ENCODE data around the gene CLASP1. TPM values are rescaled to one million over a fixed set of nuclear protein-coding genes. Genes with fewer than 3 reads are reported as not detected.

Gene CLASP1
- total RNA-seq, 1 donor from 2014 or later, result 69.3 TPM

GRCh38 chr2:121363632-121364420 is 285.4 kb downstream of the CLASP1 start:
- no peaks in the 10 kb centered on the region for H3K9me3 Mint-ChIP-seq
- H3K36me3 Mint-ChIP-seq (ENCODE audit: low read depth), result peaks cover 52% of the 10 kb centered on the region
- peaks cover 2% of the 10 kb centered on the region for H3K4me1 Mint-ChIP-seq
- no peak for DNase-seq
- no peak overlapping the region for H3K4me3 Mint-ChIP-seq
- intact Hi-C loops (cut with micrococcal nuclease), result no loop called here
- H3K27me3 Mint-ChIP-seq, result no peaks in the 10 kb centered on the region
- H3K27ac Mint-ChIP-seq, result no peak overlapping the region

DNA sequence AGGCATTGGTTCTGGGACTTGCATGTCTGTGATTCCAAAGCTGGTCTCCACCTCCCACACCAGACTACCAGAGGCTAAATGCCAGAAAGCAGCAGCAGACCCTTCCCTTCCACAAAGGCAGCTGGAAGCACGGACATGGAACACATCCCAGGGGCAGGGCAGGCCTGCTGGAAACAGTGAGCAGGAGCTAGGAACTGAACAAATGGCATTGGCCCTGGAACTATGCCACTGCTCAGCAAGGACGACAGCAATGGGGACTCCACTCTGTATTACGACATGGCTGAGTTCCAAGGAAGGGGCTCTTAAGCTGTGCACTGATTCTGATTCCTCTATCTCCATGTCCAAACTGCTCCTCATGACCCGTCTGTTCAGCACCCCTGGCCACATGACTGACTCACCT is 286.5 kb downstream of the CLASP1 start:
- Mint-ChIP-seq H3K9me3 (no peaks in the 10 kb centered on the region), H3K4me1 (peaks cover 2% of the 10 kb centered on the region), H3K36me3 (ENCODE audit: low read depth) (peaks cover 48% of the 10 kb centered on the region), H3K27me3 (no peaks in the 10 kb centered on the region), H3K27ac (no peak overlapping the region), H3K4me3 (no peak overlapping the region)
- intact Hi-C loops (cut with micrococcal nuclease), result no loop called here
- no peak for DNase-seq

DNA sequence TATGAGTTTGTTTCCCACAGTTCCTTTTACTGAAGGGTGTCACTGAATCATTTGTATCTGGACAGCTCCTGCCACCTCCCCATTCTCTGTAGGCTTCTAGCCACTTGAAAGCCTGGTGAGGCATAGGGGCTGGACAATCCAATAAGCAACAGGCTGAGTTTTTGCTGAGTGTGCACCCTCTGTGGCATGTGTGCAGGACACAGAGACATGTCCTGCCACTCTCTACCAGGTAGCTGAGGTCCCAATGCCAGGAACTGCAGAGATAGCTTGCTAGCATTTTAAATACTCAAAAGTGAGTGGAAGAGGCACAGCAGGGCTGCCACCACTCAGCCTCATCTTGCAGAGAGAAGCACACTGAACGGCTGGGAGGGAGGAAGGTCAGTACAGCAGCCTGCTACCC is 287.0 kb downstream of the CLASP1 start:
- intact Hi-C loops (cut with micrococcal nuclease), result no loop called here
- H3K9me3 Mint-ChIP-seq, result no peaks in the 10 kb centered on the region
- peaks cover 2% of the 10 kb centered on the region for H3K4me1 Mint-ChIP-seq
- H3K4me3 Mint-ChIP-seq, result no peak overlapping the region
- no peak overlapping the region for H3K27ac Mint-ChIP-seq
- H3K36me3 Mint-ChIP-seq (ENCODE audit: low read depth), result peaks cover 44% of the 10 kb centered on the region
- DNase-seq, result no peak
- H3K27me3 Mint-ChIP-seq, result no peaks in the 10 kb centered on the region

GRCh38 chr2:121360566-121361300 is 288.5 kb downstream of the CLASP1 start:
- intact Hi-C loops (cut with micrococcal nuclease), result no loop called here
- Mint-ChIP-seq H3K27ac (no peak overlapping the region), H3K9me3 (no peaks in the 10 kb centered on the region), H3K4me3 (no peak overlapping the region), H3K36me3 (ENCODE audit: low read depth) (peaks cover 47% of the 10 kb centered on the region), H3K27me3 (no peaks in the 10 kb centered on the region), H3K4me1 (peaks cover 3% of the 10 kb centered on the region)
- no peak for DNase-seq

DNA sequence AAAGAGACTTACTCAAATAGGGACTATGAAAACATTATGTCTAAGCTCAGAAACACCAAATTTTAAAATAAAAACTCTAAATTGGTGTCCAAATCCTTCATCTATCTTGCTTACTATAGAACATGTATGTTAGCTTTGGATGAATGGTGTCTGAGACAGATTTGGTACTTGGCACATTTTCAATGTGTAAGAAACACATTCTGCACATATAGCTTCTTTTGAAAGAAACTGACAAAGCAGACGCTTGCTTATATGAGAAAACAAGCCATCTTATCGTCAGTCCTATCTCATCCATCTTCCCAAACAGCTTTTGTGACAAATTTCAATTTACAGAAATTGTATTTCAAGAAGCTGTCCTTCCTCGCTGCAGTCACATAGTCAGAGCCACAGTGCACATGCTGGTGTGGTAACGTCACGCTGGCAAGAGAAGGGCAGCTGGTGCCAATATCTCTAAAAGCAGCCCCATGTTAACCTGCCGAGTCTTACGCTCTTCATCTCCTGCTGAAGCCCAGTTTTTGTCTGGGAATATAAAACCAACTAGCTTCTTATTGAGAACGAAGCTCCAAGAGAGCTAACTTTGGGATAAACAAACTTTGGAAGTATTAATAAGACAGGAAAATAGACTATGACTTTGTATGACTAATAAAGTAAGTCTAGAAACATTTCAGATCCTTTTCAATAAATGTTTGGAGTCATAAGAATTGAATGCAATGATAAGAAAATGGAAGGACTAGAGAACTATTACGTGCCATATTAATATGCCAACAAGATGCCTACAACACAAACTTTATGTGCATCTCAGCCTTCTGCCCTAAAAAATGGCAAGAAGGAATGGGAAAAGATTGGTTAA is 289.3 kb downstream of the CLASP1 start:
- no peak for DNase-seq
- Mint-ChIP-seq H3K9me3 (no peaks in the 10 kb centered on the region), H3K27ac (no peak overlapping the region), H3K36me3 (ENCODE audit: low read depth) (peaks cover 40% of the 10 kb centered on the region), H3K4me1 (peaks cover 3% of the 10 kb centered on the region), H3K27me3 (no peaks in the 10 kb centered on the region), H3K4me3 (no peak overlapping the region)
- intact Hi-C loops (cut with micrococcal nuclease), result loop anchor here (10.0 kb wide), 1 partner anchor 275 kb away; no protein-coding TSS in a partner anchor

DNA sequence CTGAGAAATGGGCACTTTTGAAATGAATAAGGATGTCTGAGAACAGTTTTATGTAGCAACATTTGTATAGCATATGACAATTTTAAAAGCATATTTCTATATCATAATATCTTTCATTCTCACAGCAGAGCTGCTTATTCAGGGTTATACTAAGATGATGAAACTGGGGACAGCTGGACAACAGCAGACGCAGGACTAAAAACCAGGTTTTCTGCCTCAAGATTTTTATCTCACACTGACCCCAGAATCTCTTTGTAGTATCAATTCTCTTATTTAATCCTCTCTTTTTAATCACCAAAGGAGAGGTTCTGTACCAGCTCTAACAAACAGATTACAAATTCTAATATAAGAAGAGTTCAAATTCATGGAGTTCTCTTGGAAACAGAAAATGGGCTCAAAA is 290.1 kb downstream of the CLASP1 start:
- peaks cover 44% of the 10 kb centered on the region for H3K36me3 Mint-ChIP-seq (ENCODE audit: low read depth)
- H3K27ac Mint-ChIP-seq, result no peak overlapping the region
- no peaks in the 10 kb centered on the region for H3K27me3 Mint-ChIP-seq
- peaks cover 3% of the 10 kb centered on the region for H3K4me1 Mint-ChIP-seq
- no peaks in the 10 kb centered on the region for H3K9me3 Mint-ChIP-seq
- no peak overlapping the region for H3K4me3 Mint-ChIP-seq
- intact Hi-C loops (cut with micrococcal nuclease), result loop anchor here (10.0 kb wide), 1 partner anchor 274 kb away; no protein-coding TSS in a partner anchor
- DNase-seq, result no peak

DNA sequence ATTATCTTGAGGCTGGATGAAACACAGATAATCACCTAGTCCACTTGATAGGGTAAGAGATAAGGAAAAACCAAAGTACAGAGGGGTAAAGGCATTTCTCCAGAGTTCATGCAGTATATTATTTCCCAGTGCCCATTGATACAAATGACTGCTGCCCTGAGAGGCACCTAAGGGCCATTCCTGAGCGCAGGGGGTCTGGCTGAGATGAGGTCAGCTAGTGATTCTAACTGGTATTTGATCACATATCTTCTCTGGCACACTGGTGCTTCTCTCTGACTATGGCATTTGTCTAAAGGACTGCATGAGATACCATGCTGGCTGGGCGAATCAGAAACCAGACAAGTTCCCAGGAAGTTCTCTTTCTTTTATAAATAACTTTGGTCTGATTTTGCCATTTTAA is 291.0 kb downstream of the CLASP1 start:
- intact Hi-C loops (cut with micrococcal nuclease), result loop anchor here (10.0 kb wide), 1 partner anchor 273 kb away; no protein-coding TSS in a partner anchor
- peaks cover 50% of the 10 kb centered on the region for H3K36me3 Mint-ChIP-seq (ENCODE audit: low read depth)
- H3K4me3 Mint-ChIP-seq, result no peak overlapping the region
- H3K27ac Mint-ChIP-seq, result no peak overlapping the region
- DNase-seq, result no peak
- no peaks in the 10 kb centered on the region for H3K9me3 Mint-ChIP-seq
- H3K27me3 Mint-ChIP-seq, result no peaks in the 10 kb centered on the region
- H3K4me1 Mint-ChIP-seq, result peaks cover 3% of the 10 kb centered on the region

DNA sequence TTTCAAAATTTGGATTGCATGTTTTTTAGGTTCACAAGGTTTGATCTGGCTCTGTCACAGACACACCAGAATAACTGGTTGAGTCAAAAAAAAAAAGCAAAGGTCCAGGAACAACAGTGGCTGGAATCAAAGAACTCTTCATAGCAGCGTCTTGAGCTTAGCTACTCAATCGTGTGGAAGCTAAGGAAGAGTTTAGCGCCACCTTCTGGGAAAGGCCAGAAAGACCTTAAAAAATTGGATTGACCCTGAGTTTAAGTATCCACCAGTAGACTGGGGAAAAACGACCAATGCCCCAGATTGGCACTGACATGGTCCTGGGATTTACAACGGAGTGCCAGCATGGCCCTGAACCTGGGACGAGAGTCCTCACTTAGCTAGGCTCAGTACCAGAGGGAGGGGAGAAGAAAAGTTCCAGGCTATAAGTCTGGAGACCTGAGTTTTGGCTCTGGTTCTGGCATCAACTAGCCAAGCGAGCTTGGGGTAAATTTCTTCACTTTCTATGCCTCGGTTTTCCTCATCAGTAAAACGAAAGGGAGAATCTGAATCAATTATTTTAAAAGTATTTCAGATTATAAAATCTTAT is 293.1 kb downstream of the CLASP1 start:
- intact Hi-C loops (cut with micrococcal nuclease), result loop anchor here (10.0 kb wide), 1 partner anchor 271 kb away; no protein-coding TSS in a partner anchor
- Mint-ChIP-seq H3K4me3 (no peak overlapping the region), H3K36me3 (ENCODE audit: low read depth) (peaks cover 35% of the 10 kb centered on the region), H3K9me3 (no peaks in the 10 kb centered on the region), H3K27ac (no peak overlapping the region), H3K4me1 (peaks cover 1% of the 10 kb centered on the region), H3K27me3 (no peaks in the 10 kb centered on the region)
- peak; percentile 75 for DNase-seq

DNA sequence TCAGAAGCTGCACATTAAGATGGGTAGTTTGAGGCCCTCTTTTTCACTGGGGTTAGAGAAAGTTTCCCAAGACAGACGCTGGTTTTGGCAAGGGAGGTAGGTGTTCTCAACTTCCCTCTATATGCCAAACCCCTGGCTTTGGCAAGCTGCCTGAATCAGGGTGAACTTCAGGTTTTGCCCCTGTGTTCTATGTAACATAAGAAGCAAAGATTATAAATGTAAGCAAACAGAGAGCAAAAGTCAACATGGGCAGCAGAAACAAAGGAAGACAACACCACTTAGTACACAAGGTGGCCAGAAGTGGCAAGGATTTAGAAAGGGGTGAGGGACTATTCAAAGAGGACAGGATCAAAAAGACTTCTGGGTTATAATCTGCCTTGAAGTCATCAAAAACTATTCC is 293.8 kb downstream of the CLASP1 start:
- intact Hi-C loops (cut with micrococcal nuclease), result loop anchor here (10.0 kb wide), 1 partner anchor 271 kb away; no protein-coding TSS in a partner anchor
- Mint-ChIP-seq H3K9me3 (no peaks in the 10 kb centered on the region), H3K4me1 (peaks cover 1% of the 10 kb centered on the region), H3K27ac (no peak overlapping the region), H3K27me3 (no peaks in the 10 kb centered on the region), H3K36me3 (ENCODE audit: low read depth) (peaks cover 38% of the 10 kb centered on the region), H3K4me3 (no peak overlapping the region)
- no peak for DNase-seq

GRCh38 chr2:121351521-121352318 is 297.5 kb downstream of the CLASP1 start:
- H3K4me1 Mint-ChIP-seq, result peaks cover 1% of the 10 kb centered on the region
- DNase-seq, result no peak
- intact Hi-C loops (cut with micrococcal nuclease), result loop anchor here (10.0 kb wide), 1 partner anchor 267 kb away; no protein-coding TSS in a partner anchor
- H3K9me3 Mint-ChIP-seq, result no peaks in the 10 kb centered on the region
- H3K27me3 Mint-ChIP-seq, result no peaks in the 10 kb centered on the region
- H3K27ac Mint-ChIP-seq, result no peak overlapping the region
- H3K4me3 Mint-ChIP-seq, result no peak overlapping the region
- H3K36me3 Mint-ChIP-seq (ENCODE audit: low read depth), result peaks cover 45% of the 10 kb centered on the region

GRCh38 chr2:121350890-121351289 is 298.4 kb downstream of the CLASP1 start:
- Mint-ChIP-seq H3K4me3 (no peak overlapping the region), H3K27ac (no peak overlapping the region), H3K4me1 (no peaks in the 10 kb centered on the region), H3K27me3 (no peaks in the 10 kb centered on the region), H3K9me3 (no peaks in the 10 kb centered on the region), H3K36me3 (ENCODE audit: low read depth) (peaks cover 42% of the 10 kb centered on the region)
- no peak for DNase-seq
- intact Hi-C loops (cut with micrococcal nuclease), result loop anchor here (10.0 kb wide), 1 partner anchor 266 kb away; no protein-coding TSS in a partner anchor

- Mint-ChIP-seq H3K4me1 (no peaks in the 10 kb centered on the region), H3K9me3 (no peaks in the 10 kb centered on the region), H3K27ac (no peak overlapping the region), H3K36me3 (ENCODE audit: low read depth) (peaks cover 44% of the 10 kb centered on the region), H3K4me3 (no peak overlapping the region), H3K27me3 (no peaks in the 10 kb centered on the region)
- intact Hi-C loops (cut with micrococcal nuclease), result loop anchor here (10.0 kb wide), 1 partner anchor 266 kb away; no protein-coding TSS in a partner anchor
- no peak for DNase-seq
Measured at GRCh38 chr2:121350402-121350775, 298.9 kb downstream of the CLASP1 start.
